Thyroid gland (tissue), 4 donors: Measurements from ENCODE around the gene SOCS6. TPM values are rescaled to one million over a fixed set of nuclear protein-coding genes. Genes with fewer than 3 reads are reported as not detected.

Experiments
- DNase-seq, 2 donors: peaks; one replicate each; pipeline ENCODE4 v3.0.0-alpha.2; 2019
- H3K27ac ChIP-seq, 3 donors: fragments of 200-600 bp; sonication (generic); 1 replicate in 2 of 3; 2 replicates in 1 of 3; pipeline ENCODE4 v1.5.1; 2016 to 2019; ENCODE audit warnings: mild to moderate bottlenecking in 1 of 3, moderate library complexity in 1 of 3
- H3K27me3 ChIP-seq: fragments of 200-600 bp; sonication (generic); one replicate; pipeline ENCODE4 v1.5.1; 2019
- H3K36me3 ChIP-seq, 2 donors: fragments of 200-600 bp; sonication (generic); one replicate each; pipeline ENCODE4 v1.5.1; 2016 to 2019
- H3K4me1 ChIP-seq, 2 donors: fragments of 200-600 bp; sonication (generic); one replicate each; pipeline ENCODE4 v1.5.1; 2017 to 2019
- H3K4me3 ChIP-seq, 3 donors: fragments of 200-600 bp; sonication (generic); replicated peaks in 1 of 3; 1 replicate in 2 of 3; 2 replicates in 1 of 3; pipeline ENCODE4 v1.5.1; 2016; ENCODE audit warnings: mild to moderate bottlenecking in 1 of 3
- H3K9me3 ChIP-seq: fragments of 200-600 bp; sonication (generic); one replicate; pipeline ENCODE4 v1.5.1; 2017
- CTCF ChIP-seq, 6 experiments: fragments of 200-600 bp in 3 of 6; fragments of 450-650 bp in 3 of 6; sonication (generic) in 3 of 6; IDR thresholded peaks; one replicate each; pipeline ENCODE4 v1.5.1; 2016 to 2019; ENCODE audit warnings: antibody characterized with exemption in 6 of 6, mild to moderate bottlenecking in 2 of 6, inconsistent platforms in 1 of 6, moderate library complexity in 1 of 6
- POLR2A ChIP-seq, 2 donors: fragments of 450-650 bp; IDR thresholded peaks; one replicate each; pipeline ENCODE4 v1.6.1; 2017; ENCODE audit warnings: antibody characterized with exemption in 2 of 2, mild to moderate bottlenecking in 2 of 2, moderate library complexity in 1 of 2
- whole genome bisulfite sequencing, 2 donors: methylation state at CpG; one replicate each; pipeline ENCODE4 v1.1.5; 2017; 5-methylcytosine and 5-hydroxymethylcytosine counted together
- intact Hi-C: fragments of 100-400 bp; cut with DNase I; formaldehyde crosslinking; loops from one replicate; pipeline ENCODE4 v1.15.1; 2023
- total RNA-seq, 4 donors: library from RNA; depleted of rRNA; stranded (reverse); fragments of >200 nt; gene quantifications; one replicate each; pipeline ENCODE4 v1.2.3, GENCODE V29; 2016

SOCS6 gene
- total RNA-seq, 4 donors from 2014 or later = 20.7 to 25.6 (median 23.6) TPM

GRCh38 chr18:70374154-70374553 is 85.3 kb downstream of the SOCS6 start:
- no peak overlapping the region for H3K4me3 ChIP-seq
- H3K9me3 ChIP-seq = no peaks in the 10 kb centered on the region
- no peak overlapping the region for H3K27ac ChIP-seq
- no peaks in the 10 kb centered on the region for H3K4me1 ChIP-seq
- no peaks in the 10 kb centered on the region for H3K27me3 ChIP-seq
- TF ChIP-seq POLR2A (IDR thresholded peaks at IDR 0.05) = no peak
- no peak for TF ChIP-seq CTCF (IDR thresholded peaks at IDR 0.05)
- DNase-seq = no peak
- 88 to 97% methylated on average over 2 of the region's 2 CpGs for WGBS, 2 donors
- H3K36me3 ChIP-seq = no peaks in the 10 kb centered on the region
- intact Hi-C loops = no loop called here

- H3K4me1 ChIP-seq = no peaks in the 10 kb centered on the region
- no peak overlapping the region for H3K27ac ChIP-seq
- TF ChIP-seq POLR2A (IDR thresholded peaks at IDR 0.05) (no peak), CTCF (IDR thresholded peaks at IDR 0.05) (no peak)
- H3K36me3 ChIP-seq = no peaks in the 10 kb centered on the region
- intact Hi-C loops = no loop called here
- H3K27me3 ChIP-seq = no peaks in the 10 kb centered on the region
- WGBS, 2 donors = 93 to 94% methylated on average over 15 of the region's 15 CpGs
- H3K9me3 ChIP-seq = no peaks in the 10 kb centered on the region
- no peak overlapping the region for H3K4me3 ChIP-seq
- no peak for DNase-seq
These were observed 87.5 kb downstream of the SOCS6 start for GRCh38 chr18:70376137-70376913.

- TF ChIP-seq CTCF (IDR thresholded peaks at IDR 0.05) (no peak), POLR2A (IDR thresholded peaks at IDR 0.05) (no peak)
- H3K4me3 ChIP-seq = no peak overlapping the region
- intact Hi-C loops = no loop called here
- H3K36me3 ChIP-seq = no peaks in the 10 kb centered on the region
- DNase-seq = no peak
- H3K27ac ChIP-seq = no peak overlapping the region
- H3K27me3 ChIP-seq = no peaks in the 10 kb centered on the region
- H3K9me3 ChIP-seq = no peaks in the 10 kb centered on the region
- WGBS, 2 donors = 45 to 51% methylated on average over 4 of the region's 4 CpGs
- H3K4me1 ChIP-seq = no peaks in the 10 kb centered on the region
These were observed 88.0 kb downstream of the SOCS6 start for GRCh38 chr18:70376914-70377258.

- Histone ChIP-seq H3K9me3 (no peaks in the 10 kb centered on the region), H3K27me3 (no peaks in the 10 kb centered on the region), H3K4me1 (no peaks in the 10 kb centered on the region), H3K27ac (no peak overlapping the region), H3K36me3 (no peaks in the 10 kb centered on the region), H3K4me3 (no peak overlapping the region)
- WGBS, 2 donors = 62 to 63% methylated on average over 8 of the region's 8 CpGs
- intact Hi-C loops = no loop called here
- no peak for TF ChIP-seq POLR2A (IDR thresholded peaks at IDR 0.05)
- no peak for TF ChIP-seq CTCF (IDR thresholded peaks at IDR 0.05)
- no peak for DNase-seq
These were observed 88.5 kb downstream of the SOCS6 start for GRCh38 chr18:70377317-70377799.

- TF ChIP-seq CTCF (IDR thresholded peaks at IDR 0.05) = no peak
- no peak for TF ChIP-seq POLR2A (IDR thresholded peaks at IDR 0.05)
- no peaks in the 10 kb centered on the region for H3K4me1 ChIP-seq
- 63 to 64% methylated on average over 13 of the region's 13 CpGs for WGBS, 2 donors
- H3K4me3 ChIP-seq = no peak overlapping the region
- DNase-seq = no peak
- H3K27me3 ChIP-seq = no peaks in the 10 kb centered on the region
- H3K27ac ChIP-seq = no peak overlapping the region
- no peaks in the 10 kb centered on the region for H3K36me3 ChIP-seq
- intact Hi-C loops = no loop called here
- no peaks in the 10 kb centered on the region for H3K9me3 ChIP-seq
These were observed 89.2 kb downstream of the SOCS6 start for GRCh38 chr18:70377857-70378701.
